K562 (cell line): ENCODE measurements around the gene ZNF516. TPM values are rescaled to one million over a fixed set of nuclear protein-coding genes. Genes with fewer than 3 reads are reported as not detected.

Experiments
- ZNF778 ChIP-seq: fragments of 450-650 bp; formaldehyde crosslinking; IDR thresholded peaks from 2 replicates; pipeline ENCODE4 v1.4.0; 2020; ENCODE audit warnings: mild to moderate bottlenecking, moderate library complexity
- polyA plus RNA-seq, 8 experiments: library from polyadenylated mRNA; depleted of rRNA in 4 of 8; stranded (reverse) in 5 of 8; unstranded in 3 of 8; fragments of >200 nt; fragmentation: Nextera tagmentation in 2 of 8; fragmentation: Illumina TruSeq in 1 of 8; extraction: Ambion mirVana in 2 of 8; extraction: Trizol in 1 of 8; gene quantifications; 2 replicates each; pipeline versions ENCODE4 v1.2.1 to v1.2.3, GENCODE V29; 2011 to 2014; ENCODE audit warnings: inconsistent platforms in 1 of 8, missing spikeins in 1 of 8
- total RNA-seq, 7 experiments: library from RNA; depleted of rRNA in 6 of 7; stranded (reverse); fragments of >200 nt in 6 of 7; fragmentation: Illumina TruSeq in 2 of 7; extraction: Trizol in 2 of 7; gene quantifications; 2 replicates each; pipeline versions ENCODE4 v1.2.1 to v1.2.3, GENCODE V29; 2011 to 2021; ENCODE audit warnings: low replicate concordance in 1 of 7
- TF ChIP-seq, protein P1 (sequence below): fragments of 250-450 bp; sonication (Bioruptor Pico); IDR thresholded peaks from 2 replicates; pipeline ENCODE4 v1.5.0; 2022; ENCODE audit warnings: mild to moderate bottlenecking

Gene ZNF516
- total and polyA plus RNA-seq, 9 of the 15 experiments (the other 6 are each of a cell fraction or from before 2014, with no cell fraction given) = 0.04 to 0.20 (median 0.08) TPM; not detected in 3

DNA sequence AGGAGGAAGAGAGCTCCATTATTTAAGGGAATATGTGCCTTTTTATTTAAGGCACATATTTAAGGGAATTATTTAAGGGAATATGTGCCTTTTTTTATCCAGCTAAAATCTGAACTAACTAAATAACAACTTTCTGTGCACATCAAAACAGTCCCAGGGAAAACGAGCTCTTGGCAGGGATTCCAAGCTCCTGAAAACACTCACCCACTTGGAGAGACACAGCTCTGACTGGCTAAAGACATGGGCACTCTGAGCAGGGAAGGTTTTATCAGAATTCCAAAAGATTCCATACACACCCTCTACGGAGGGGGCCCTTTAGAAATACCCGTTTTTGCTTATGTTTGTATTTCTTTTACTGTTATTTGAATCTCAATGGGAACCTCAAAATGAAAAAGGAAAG is 181.0 kb downstream of the ZNF516 start (continued):
- TF ChIP-seq, protein P1, sequence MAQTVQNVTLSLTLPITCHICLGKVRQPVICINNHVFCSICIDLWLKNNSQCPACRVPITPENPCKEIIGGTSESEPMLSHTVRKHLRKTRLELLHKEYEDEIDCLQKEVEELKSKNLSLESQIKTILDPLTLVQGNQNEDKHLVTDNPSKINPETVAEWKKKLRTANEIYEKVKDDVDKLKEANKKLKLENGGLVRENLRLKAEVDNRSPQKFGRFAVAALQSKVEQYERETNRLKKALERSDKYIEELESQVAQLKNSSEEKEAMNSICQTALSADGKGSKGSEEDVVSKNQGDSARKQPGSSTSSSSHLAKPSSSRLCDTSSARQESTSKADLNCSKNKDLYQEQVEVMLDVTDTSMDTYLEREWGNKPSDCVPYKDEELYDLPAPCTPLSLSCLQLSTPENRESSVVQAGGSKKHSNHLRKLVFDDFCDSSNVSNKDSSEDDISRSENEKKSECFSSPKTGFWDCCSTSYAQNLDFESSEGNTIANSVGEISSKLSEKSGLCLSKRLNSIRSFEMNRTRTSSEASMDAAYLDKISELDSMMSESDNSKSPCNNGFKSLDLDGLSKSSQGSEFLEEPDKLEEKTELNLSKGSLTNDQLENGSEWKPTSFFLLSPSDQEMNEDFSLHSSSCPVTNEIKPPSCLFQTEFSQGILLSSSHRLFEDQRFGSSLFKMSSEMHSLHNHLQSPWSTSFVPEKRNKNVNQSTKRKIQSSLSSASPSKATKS = no peak
- TF ChIP-seq ZNF778 (CRISPR knock-in tag) = no peak
